NCI-H1092 (cell line): ENCODE results near the gene CXorf65.

Source experiments
- DNase-seq: peaks from one replicate; lab custom pipeline; 2025; lab: John Stamatoyannopoulos, UW

Gene CXorf65

GRCh38 chrX:71105628-71106027 lies 912 bp downstream of the CXorf65 start:
- no peak for DNase-seq

- DNase-seq = no peak
Measured at GRCh38 chrX:71103110-71103983, 3.2 kb downstream of the CXorf65 start.

- no peak for DNase-seq
Measured at GRCh38 chrX:71102292-71102691, 4.2 kb downstream of the CXorf65 start.

GRCh38 chrX:71100581-71101505 lies 5.7 kb downstream of the CXorf65 start:
- no peak for DNase-seq

- no peak for DNase-seq
Measured at GRCh38 chrX:71099736-71100135, 6.8 kb downstream of the CXorf65 start.

GRCh38 chrX:71098951-71099506 lies 7.5 kb downstream of the CXorf65 start:
- no peak for DNase-seq

- no peak for DNase-seq
Measured at GRCh38 chrX:71098302-71098701, 8.2 kb downstream of the CXorf65 start.

- no peak for DNase-seq
Measured at GRCh38 chrX:71096760-71097032, 9.8 kb downstream of the CXorf65 start.

- no peak for DNase-seq
Measured at GRCh38 chrX:71095981-71096759, 10.4 kb downstream of the CXorf65 start.

- peak; percentile 82 for DNase-seq
Measured at GRCh38 chrX:71095555-71095980, 11.0 kb downstream of the CXorf65 start, which contains the start of gene FOXO4. Gene FOXO4 (plus strand): TSS chrX:71095851. CDS start chrX:71096529, 678 bp downstream.

GRCh38 chrX:71095033-71095432 lies 11.5 kb downstream of the CXorf65 start:
- no peak for DNase-seq

- DNase-seq = no peak
Measured at GRCh38 chrX:71091263-71091662, 15.3 kb downstream of the CXorf65 start.

- no peak for DNase-seq
Measured at GRCh38 chrX:71085900-71086299, 20.6 kb downstream of the CXorf65 start.

- no peak for DNase-seq
Measured at GRCh38 chrX:71082822-71083221, 23.7 kb downstream of the CXorf65 start.

- no peak for DNase-seq
Measured at GRCh38 chrX:71082124-71082647, 24.4 kb downstream of the CXorf65 start.

- DNase-seq = no peak
Measured at GRCh38 chrX:71081330-71082123, 25.0 kb downstream of the CXorf65 start.

GRCh38 chrX:71070531-71070930 lies 36.0 kb downstream of the CXorf65 start:
- DNase-seq = no peak

GRCh38 chrX:71068044-71068918 lies 38.3 kb downstream of the CXorf65 start, which contains the start of gene SNX12:
Gene SNX12 (minus strand): TSS chrX:71068334. CDS start chrX:71068306, 28 bp downstream.
- peak; percentile 94 for DNase-seq

- no peak for DNase-seq
Measured at GRCh38 chrX:71067712-71068043, 38.9 kb downstream of the CXorf65 start.

- DNase-seq = no peak
Measured at GRCh38 chrX:71067089-71067488, 39.5 kb downstream of the CXorf65 start.
